ENCODE measurements around the gene MFN2.

The MFN2 gene

DNA sequence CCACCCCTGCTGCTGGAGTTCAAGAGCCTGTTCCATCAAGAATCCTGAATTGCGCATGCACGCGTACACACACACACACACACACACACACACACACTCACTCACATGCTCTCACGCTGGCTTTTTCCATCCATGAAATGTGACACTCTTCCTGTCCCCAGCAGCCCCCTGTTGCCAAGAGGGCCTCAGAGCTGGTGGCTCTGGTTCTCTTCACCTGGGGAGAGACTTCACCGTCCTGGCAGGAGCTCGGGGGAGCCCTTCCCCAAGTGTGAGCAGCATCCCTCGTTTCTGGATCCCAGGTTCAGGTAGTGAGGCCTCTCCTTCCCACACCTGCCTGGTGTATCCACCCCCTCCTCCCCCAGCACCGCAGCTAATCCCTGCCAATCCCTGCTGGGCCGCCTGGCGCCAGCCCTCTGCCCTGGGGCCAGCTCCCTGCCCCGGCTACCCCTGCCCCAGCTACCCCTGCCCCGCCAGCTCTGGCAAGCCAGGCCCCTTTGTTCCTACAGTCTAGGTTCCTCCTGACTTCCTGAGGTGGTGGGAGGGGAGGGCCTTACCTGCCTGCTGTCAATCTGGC, 35.8 kb upstream of the MFN2 start (continued):
- TF ChIP-seq ZNF747 (tag by site-specific recombination; IDR thresholded peaks at IDR 0.05) = no peak
- peak; percentile 59; the same call in 1 of the 2 replicates for TF ChIP-seq ZNF792 (tag by site-specific recombination; IDR thresholded peaks at IDR 0.05)
- TF ChIP-seq, protein P1, sequence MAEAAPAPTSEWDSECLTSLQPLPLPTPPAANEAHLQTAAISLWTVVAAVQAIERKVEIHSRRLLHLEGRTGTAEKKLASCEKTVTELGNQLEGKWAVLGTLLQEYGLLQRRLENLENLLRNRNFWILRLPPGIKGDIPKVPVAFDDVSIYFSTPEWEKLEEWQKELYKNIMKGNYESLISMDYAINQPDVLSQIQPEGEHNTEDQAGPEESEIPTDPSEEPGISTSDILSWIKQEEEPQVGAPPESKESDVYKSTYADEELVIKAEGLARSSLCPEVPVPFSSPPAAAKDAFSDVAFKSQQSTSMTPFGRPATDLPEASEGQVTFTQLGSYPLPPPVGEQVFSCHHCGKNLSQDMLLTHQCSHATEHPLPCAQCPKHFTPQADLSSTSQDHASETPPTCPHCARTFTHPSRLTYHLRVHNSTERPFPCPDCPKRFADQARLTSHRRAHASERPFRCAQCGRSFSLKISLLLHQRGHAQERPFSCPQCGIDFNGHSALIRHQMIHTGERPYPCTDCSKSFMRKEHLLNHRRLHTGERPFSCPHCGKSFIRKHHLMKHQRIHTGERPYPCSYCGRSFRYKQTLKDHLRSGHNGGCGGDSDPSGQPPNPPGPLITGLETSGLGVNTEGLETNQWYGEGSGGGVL (tag by site-specific recombination; IDR thresholded peaks at IDR 0.05) = peak; percentile 94
- no peak for TF ChIP-seq ZNF48 (tag by site-specific recombination; IDR thresholded peaks at IDR 0.05)
- TF ChIP-seq, protein P2, sequence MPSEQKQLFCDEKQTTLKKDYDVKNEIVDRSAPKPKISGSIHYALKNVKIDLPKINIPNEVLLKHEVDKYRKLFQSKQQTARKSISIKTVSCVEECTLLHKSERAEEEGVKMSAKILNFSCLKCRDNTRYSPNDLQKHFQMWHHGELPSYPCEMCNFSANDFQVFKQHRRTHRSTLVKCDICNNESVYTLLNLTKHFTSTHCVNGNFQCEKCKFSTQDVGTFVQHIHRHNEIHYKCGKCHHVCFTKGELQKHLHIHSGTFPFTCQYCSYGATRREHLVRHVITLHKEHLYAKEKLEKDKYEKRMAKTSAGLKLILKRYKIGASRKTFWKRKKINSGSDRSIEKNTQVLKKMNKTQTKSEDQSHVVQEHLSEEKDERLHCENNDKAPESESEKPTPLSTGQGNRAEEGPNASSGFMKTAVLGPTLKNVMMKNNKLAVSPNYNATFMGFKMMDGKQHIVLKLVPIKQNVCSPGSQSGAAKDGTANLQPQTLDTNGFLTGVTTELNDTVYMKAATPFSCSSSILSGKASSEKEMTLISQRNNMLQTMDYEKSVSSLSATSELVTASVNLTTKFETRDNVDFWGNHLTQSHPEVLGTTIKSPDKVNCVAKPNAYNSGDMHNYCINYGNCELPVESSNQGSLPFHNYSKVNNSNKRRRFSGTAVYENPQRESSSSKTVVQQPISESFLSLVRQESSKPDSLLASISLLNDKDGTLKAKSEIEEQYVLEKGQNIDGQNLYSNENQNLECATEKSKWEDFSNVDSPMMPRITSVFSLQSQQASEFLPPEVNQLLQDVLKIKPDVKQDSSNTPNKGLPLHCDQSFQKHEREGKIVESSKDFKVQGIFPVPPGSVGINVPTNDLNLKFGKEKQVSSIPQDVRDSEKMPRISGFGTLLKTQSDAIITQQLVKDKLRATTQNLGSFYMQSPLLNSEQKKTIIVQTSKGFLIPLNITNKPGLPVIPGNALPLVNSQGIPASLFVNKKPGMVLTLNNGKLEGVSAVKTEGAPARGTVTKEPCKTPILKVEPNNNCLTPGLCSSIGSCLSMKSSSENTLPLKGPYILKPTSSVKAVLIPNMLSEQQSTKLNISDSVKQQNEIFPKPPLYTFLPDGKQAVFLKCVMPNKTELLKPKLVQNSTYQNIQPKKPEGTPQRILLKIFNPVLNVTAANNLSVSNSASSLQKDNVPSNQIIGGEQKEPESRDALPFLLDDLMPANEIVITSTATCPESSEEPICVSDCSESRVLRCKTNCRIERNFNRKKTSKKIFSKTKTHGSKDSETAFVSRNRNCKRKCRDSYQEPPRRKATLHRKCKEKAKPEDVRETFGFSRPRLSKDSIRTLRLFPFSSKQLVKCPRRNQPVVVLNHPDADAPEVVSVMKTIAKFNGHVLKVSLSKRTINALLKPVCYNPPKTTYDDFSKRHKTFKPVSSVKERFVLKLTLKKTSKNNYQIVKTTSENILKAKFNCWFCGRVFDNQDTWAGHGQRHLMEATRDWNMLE (tag by site-specific recombination; conservative IDR thresholded peaks at IDR 0.05; ENCODE audit: low read depth) = no peak; the same call in 1 of the 2 replicates
- TF ChIP-seq SP7 (tag by site-specific recombination; IDR thresholded peaks at IDR 0.05) = peak; percentile 80
- TF ChIP-seq KLF8 (tag by site-specific recombination; IDR thresholded peaks at IDR 0.05) = peak; percentile 66
- no peak for TF ChIP-seq ZNF544 (tag by site-specific recombination; IDR thresholded peaks at IDR 0.05)
- no peak for TF ChIP-seq ZNF146 (tag by site-specific recombination; IDR thresholded peaks at IDR 0.05)
- TF ChIP-seq GLIS2 (tag by site-specific recombination; IDR thresholded peaks at IDR 0.05) = peak; percentile 84
- TF ChIP-seq ZNF555 (tag by site-specific recombination; conservative IDR thresholded peaks at IDR 0.05) = no peak
- TF ChIP-seq ZNF626 (tag by site-specific recombination; IDR thresholded peaks at IDR 0.05) = no peak
- peak; percentile 38; the same call in 1 of the 2 replicates for TF ChIP-seq ZBTB11 (tag by site-specific recombination; conservative IDR thresholded peaks at IDR 0.05; ENCODE audit: low read depth)
- TF ChIP-seq ZNF837 (tag by site-specific recombination; IDR thresholded peaks at IDR 0.05) = no peak
- TF ChIP-seq ZNF830 (tag by site-specific recombination; IDR thresholded peaks at IDR 0.05; ENCODE audit: low read depth) = no peak
- peak; percentile 55; the same call in 1 of the 2 replicates for TF ChIP-seq ZNF10 (tag by site-specific recombination; IDR thresholded peaks at IDR 0.05)
- TF ChIP-seq ZBTB10 (tag by site-specific recombination; IDR thresholded peaks at IDR 0.05) = peak; percentile 84
- peak; percentile 82 for TF ChIP-seq IKZF3 (tag by site-specific recombination; IDR thresholded peaks at IDR 0.05)
- peak; percentile 96; the same call in 1 of the 2 replicates for TF ChIP-seq ZNF391 (tag by site-specific recombination; IDR thresholded peaks at IDR 0.05; ENCODE audit: borderline replicate concordance, low read depth)
- TF ChIP-seq ZNF221 (tag by site-specific recombination; IDR thresholded peaks at IDR 0.05; ENCODE audit: borderline replicate concordance) = no peak
- peak; percentile 93 for TF ChIP-seq ZSCAN4 (tag by site-specific recombination; IDR thresholded peaks at IDR 0.05)
- peak; percentile 54; the same call in 1 of the 2 replicates for TF ChIP-seq ZNF561 (tag by site-specific recombination; IDR thresholded peaks at IDR 0.05; ENCODE audit: borderline replicate concordance)
- peak; percentile 97 for TF ChIP-seq ZNF324 (tag by site-specific recombination; IDR thresholded peaks at IDR 0.05)
- 0 out of 2 replicates have a peak, but pooled peaks have one; percentile 50 for TF ChIP-seq ZNF488 (tag by site-specific recombination; IDR thresholded peaks at IDR 0.05)
- TF ChIP-seq ZSCAN16 (tag by site-specific recombination; IDR thresholded peaks at IDR 0.05) = no peak
